HG03045 (cell line): Measurements from ENCODE around the gene ATP5ME.
A peak's percentile ranks its signal among the peaks of the same experiment; 100 is the strongest.
"Not testable (repeated sequence)": the region's sequence is repeated elsewhere in the genome, so short reads cannot be mapped to it uniquely, and the experiment has no call there.

ENCODE experiments used
- ATAC-seq: cut with Tn5 transposase; IDR thresholded peaks from one replicate; pipeline ENCODE4 v1.9.1; 2021; ENCODE audit warnings: mild to moderate bottlenecking, moderate library complexity; ENCODE audit not compliant: unreplicated experiment

ATP5ME gene

GRCh38 chr4:671769-672168, 2.3 kb downstream of the ATP5ME start:
- ATAC-seq, result no peak

- not testable (repeated sequence) for ATAC-seq
These were observed 4.1 kb downstream of the ATP5ME start for GRCh38 chr4:669806-670559.

DNA sequence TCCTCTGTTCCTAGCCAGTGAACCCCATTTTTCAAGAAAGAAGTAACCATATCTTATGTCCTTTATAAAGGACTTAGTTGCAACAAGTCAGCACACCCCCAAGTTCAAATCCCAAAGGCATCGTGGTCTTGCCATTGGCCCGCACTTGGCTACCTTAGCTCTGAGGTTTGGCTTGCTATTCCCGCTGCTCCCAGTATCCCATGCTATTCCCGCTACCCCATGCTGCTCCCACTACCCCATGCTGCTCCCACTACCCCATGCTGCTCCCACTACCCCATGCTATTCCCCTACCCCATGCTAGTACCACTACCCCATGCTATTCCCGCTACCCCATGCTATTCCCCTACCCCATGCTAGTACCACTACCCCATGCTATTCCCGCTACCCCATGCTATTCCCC, 5.9 kb downstream of the ATP5ME start:
- not testable (repeated sequence) for ATAC-seq

- ATAC-seq, result no peak
These were observed 6.5 kb downstream of the ATP5ME start for GRCh38 chr4:667545-667925.

DNA sequence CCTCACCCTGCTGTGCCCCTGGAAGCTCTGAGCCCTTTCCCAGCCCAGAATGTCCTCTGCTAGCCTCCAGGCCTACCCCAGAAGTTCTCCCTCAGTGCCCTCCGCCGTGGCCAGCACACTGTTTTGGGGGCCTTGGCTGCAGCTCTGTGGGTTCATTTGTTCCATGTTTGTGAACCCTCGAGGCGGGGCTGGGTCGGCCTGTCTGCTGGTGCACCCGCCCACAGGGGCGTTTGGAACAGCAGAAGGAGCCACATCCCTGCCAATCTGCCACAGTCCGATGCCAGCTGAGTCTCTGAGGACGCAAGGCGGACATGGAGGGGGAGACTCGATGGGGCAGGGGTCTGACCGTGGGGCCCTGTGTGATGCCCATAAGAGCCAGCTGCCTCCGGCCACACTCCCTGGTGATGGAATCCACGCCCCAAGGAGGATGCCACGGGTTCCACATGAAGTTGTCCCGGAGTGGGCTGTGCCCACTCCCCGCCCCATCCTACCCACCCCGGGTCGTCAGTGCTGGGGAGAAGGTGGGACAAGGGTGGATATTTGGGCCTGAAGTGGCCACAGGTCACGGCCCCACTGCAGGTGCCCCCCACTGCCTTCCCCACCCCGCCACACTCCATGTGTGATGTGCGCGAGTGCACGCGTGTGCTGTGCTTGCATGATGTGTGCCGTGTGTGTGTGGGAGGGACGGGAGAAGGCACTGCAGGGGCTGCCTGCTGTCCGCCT, 7.1 kb downstream of the ATP5ME start:
- ATAC-seq, result no peak

GRCh38 chr4:666436-666810, 7.7 kb downstream of the ATP5ME start:
- no peak for ATAC-seq

- no peak for ATAC-seq
These were observed 8.2 kb downstream of the ATP5ME start for GRCh38 chr4:665751-666435.

DNA sequence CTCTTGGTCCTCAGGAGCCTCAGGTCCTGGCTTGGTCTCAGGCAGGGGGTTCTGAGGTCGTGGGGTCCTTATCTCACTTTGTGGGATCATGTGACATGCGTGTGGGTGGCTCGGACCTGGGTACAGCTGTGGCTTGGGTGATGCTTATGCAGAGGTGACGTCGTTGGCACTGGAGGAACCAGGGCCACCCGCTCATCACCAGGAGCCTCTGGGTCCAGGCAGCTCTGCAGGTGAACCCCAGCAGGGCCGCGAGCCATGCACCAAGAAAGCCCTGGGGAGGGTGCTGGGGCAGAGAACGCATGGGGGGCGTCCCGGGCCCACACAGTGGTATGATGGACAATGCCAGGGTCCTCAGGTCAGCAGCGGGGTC, 8.7 kb downstream of the ATP5ME start:
- ATAC-seq, result no peak

- no peak for ATAC-seq
These were observed 9.3 kb downstream of the ATP5ME start for GRCh38 chr4:664713-665231.

DNA sequence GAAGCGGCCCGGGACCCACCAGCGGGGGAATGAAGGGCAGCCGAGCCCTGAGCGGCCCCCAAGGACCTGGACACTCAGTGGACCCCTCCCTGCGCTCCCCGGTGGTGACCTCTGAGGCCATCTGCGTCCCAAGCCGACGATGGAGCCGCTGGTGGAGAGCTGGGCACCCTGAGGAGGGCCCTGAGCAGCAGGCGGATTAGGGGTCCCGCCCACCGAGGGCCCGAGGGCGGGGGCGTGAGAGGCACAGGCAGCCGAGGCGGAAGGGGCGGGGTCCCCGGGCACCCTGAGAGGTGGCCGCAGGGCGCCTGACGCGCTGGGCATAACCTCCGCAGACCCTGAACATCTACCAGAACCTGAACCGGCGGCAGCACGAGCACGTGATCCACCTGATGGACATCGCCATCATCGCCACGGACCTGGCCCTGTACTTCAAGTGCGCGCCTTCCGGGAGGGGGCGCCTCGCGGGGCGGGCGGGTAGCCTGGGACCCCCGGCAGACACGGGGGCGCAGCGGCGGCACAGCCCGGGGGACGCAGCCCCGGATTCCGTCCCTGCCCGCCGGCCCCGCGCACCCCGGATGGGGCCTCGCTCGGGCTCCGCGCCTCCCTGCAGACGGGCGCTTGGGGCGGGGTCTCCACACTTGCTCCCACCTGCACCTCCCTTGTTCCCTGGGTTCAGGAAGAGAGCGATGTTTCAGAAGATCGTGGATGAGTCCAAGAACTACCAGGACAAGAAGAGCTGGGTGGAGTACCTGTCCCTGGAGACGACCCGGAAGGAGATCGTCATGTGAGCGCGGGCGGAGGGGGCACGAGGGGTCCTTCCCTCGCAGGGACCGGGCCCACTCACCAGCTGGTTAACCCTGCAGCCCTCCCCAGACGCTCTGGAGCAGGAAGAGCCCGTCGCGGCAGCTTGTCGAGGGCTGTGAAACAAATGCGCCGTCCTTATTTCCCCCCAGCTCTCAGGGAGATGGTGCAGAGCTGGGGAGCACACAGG, 10.3 kb downstream of the ATP5ME start:
- ATAC-seq, result peak; percentile 53

GRCh38 chr4:663046-663437, 11.0 kb downstream of the ATP5ME start:
- no peak for ATAC-seq

DNA sequence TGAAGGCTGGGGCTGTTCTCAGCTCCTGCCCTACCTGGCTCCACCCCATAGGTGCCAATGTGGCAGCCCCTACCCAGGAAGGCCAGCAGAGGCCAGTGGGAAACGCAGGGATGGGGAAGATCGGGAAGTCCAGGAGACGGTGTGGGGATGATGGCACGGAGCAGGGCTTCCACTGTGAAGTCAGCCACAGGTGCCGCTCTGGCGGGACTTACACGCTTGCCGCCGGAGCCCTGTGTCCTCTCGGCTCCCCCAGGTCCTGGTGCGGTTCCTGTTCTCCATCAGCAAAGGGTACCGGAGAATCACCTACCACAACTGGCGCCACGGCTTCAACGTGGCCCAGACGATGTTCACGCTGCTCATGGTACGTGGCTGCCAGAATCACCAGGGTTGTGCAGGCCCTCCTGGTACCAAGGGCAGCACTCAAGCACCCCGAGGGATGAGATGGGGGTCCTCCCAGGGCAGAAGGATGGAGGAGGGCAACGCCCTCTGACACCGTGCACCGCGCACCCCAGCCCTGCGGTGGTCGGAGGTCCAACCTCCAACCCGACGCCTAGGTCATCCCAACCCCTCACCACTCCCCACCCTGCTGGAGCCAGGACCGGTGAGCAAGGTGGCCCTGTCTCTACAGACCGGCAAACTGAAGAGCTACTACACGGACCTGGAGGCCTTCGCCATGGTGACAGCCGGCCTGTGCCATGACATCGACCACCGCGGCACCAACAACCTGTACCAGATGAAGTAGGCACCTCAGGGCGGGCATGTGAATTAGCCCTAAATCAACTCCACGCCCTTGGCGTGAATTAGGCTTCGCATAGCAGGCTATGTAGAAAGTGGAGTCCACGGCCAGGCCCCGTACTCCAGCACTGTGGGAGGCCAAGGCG, 12.0 kb downstream of the ATP5ME start:
- no peak for ATAC-seq

DNA sequence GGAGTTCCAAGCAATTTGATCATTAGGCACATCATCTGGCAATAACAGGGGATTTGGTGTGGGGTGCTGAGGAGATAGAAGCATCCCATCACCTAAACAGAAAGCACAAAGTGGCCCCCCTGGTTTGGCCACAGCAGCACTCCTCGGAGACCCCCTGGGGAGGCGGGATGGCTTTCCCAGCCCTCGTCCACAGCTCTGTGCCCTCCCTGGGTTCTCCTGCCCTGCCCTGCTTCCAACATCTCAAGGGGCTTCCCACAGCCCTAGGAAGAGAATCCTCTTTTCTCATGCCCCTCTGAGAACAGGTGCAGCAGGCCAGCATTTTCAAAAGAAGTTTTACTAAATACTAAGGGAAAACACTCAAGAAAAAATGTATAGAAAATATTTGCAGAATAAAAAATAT, 12.8 kb downstream of the ATP5ME start:
- no peak for ATAC-seq

GRCh38 chr4:660401-660800, 13.7 kb downstream of the ATP5ME start:
- no peak for ATAC-seq

DNA sequence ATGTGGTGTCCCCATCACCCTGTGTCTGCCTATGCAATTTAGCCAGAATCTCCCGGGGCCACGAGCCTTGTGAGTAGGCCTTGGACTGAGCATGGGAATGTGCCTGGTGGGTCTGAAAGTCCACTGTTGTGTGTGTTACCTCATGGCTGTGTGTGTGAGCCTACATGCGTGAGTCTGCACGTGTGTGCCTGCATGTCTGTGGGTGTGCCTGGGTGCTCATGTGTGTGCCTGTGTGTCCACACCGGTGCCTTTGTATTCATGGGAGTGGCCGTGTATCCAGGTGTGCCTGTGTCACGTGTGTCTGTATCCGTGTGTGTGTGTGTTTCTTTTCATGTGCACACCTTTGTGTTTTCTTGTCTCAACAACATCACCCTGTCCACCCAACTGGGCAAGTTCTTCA, 14.2 kb downstream of the ATP5ME start:
- no peak for ATAC-seq

- ATAC-seq, result no peak
These were observed 15.1 kb downstream of the ATP5ME start for GRCh38 chr4:658681-659667.

DNA sequence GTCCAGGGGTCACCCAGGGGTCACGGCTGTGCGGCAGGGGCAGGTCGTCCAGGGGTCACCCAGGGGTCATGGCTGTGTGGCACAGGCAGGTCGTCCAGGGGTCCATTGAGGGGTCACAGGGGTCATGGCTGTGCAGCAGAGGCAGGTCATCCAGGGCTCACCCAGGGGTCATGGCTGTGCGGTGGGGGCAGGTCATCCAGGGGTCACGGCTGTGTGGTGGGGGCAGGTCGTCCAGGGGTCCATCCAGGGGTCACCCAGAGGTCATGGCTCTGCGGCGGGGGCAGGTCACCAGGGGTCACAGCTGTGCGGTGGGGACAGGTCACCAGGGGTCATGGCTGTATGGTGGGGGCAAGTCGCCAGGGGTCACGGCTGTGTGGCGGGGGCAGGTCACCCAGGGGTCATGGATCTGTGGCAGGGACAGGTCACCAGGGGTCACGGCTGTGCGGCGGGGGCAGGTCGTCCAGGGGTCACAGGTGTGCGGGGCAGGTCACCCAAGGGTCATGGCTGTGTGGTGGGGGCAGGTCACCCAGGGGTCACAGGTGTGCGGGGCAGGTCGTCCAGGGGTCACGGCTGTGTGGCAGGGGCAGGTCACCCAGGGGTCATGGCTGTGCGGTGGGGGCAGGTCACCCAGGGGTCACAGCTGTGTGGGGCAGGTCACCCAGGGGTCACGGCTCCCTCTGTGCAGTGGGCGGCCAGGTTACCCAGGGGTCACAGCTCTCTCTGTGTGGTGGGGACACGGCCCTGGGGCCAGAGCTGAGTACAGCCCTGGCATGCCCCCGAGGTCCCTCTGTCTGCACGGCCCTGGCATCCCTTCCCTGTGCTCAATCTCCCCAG, 16.0 kb downstream of the ATP5ME start:
- ATAC-seq, result no peak
